Neural progenitor cell (in vitro differentiated cells): ENCODE data around the gene TRAF6.

Experiments
- EZH2phosphoT487 ChIP-seq: fragments of 200-600 bp; sonication (generic); IDR thresholded peaks from 2 replicates; pipeline ENCODE4 v1.6.1; 2017; ENCODE audit warnings: antibody characterized with exemption
- TF ChIP-seq, protein P1 (sequence below): fragments of 200-600 bp; sonication (generic); IDR thresholded peaks from 2 replicates; pipeline ENCODE4 v1.5.1; 2017; ENCODE audit warnings: antibody characterized with exemption, mild to moderate bottlenecking

DNA sequence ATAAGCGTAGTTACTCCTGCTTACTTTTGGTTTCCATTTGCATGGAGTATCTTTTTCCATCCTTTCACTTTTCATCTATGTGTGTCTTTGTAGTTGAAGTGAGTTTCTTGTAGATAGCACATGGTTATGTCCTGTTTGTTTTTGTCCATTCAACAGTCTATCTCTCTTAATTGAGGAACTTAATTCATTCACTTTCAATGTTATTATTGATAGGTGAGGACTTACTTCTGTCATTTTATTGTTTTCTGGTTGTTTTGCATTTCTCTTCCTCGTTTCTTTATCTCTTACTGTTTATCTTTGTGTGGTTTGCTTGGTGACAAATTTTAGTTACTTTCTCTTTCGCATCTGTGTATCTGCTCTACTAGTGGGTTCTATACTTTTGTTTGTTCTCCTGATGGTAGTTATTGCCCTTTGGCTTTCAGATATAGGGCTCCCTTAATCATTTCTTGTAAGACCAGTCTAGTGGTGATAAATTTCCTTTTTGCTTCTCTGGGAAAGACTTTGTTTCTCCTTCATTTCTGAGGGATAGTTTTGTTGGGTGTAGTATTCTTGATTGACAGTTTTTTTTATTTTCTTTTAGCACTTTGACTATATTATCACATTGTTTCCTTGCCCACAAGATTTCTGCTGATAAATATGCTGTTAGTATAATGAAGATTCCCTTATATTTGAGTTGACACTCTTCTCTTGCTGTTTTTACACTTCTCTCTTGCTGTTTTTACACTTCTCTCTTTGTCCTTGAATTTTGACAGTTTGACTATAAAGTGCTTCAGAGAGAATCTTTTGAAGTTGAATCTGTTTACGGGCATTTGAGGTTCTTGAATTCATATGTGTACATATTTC, 48.7 kb upstream of the TRAF6 start:
- TF ChIP-seq, protein P1, sequence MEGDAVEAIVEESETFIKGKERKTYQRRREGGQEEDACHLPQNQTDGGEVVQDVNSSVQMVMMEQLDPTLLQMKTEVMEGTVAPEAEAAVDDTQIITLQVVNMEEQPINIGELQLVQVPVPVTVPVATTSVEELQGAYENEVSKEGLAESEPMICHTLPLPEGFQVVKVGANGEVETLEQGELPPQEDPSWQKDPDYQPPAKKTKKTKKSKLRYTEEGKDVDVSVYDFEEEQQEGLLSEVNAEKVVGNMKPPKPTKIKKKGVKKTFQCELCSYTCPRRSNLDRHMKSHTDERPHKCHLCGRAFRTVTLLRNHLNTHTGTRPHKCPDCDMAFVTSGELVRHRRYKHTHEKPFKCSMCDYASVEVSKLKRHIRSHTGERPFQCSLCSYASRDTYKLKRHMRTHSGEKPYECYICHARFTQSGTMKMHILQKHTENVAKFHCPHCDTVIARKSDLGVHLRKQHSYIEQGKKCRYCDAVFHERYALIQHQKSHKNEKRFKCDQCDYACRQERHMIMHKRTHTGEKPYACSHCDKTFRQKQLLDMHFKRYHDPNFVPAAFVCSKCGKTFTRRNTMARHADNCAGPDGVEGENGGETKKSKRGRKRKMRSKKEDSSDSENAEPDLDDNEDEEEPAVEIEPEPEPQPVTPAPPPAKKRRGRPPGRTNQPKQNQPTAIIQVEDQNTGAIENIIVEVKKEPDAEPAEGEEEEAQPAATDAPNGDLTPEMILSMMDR = no peak
- TF ChIP-seq EZH2phosphoT487 = no peak
